ENCODE data around the gene PCDHGB2.
"Not testable (repeated sequence)": the region's sequence is repeated elsewhere in the genome, so short reads cannot be mapped to it uniquely, and the experiment has no call there.

PCDHGB2 gene

DNA sequence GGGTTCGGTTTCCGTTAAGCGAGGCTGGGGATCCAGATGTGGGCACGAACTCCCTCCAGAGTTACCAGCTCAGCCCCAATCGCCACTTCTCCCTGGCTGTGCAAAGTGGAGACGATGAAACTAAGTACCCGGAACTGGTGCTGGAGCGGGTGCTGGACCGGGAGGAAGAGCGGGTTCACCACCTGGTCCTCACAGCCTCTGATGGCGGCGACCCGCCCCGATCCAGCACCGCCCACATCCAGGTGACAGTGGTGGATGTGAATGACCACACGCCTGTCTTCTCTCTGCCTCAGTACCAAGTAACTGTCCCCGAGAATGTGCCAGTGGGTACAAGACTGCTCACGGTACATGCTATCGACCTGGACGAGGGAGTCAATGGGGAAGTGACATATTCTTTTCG, 23.6 kb downstream of the PCDHGB2 start:
- peaks cover 1% of the 10 kb centered on the region; the same call in 1 of the 2 replicates for H3K79me2 ChIP-seq (ENCODE audit: control insufficient read depth, low read length)
- H4K20me1 ChIP-seq (ENCODE audit: control insufficient read depth, insufficient read depth, low read depth, low read length), result no peaks in the 10 kb centered on the region
- no peaks in the 10 kb centered on the region for H3F3A ChIP-seq (ENCODE audit: control insufficient read depth, insufficient read depth)
- H3K27me3 ChIP-seq (ENCODE audit: control insufficient read depth, low read length), result no peaks in the 10 kb centered on the region
- no peak overlapping the region for H3K4me2 ChIP-seq (ENCODE audit: low read length)
- H3K4me3 ChIP-seq (ENCODE audit: low read length), result no peak overlapping the region
- no peaks in the 10 kb centered on the region for H3K4me1 ChIP-seq (ENCODE audit: control insufficient read depth, low read length)
- TF ChIP-seq CTCF (IDR thresholded peaks at IDR 0.05; ENCODE audit: low read depth, low read length, poor library complexity, severe bottlenecking) (no peak), EZH2phosphoT487 (IDR thresholded peaks at IDR 0.05; ENCODE audit: borderline replicate concordance, low read length) (no peak)
- peaks cover 28% of the 10 kb centered on the region; the same call in 1 of the 2 replicates for H3K9me3 ChIP-seq (ENCODE audit: control insufficient read depth, insufficient read depth, low read length)
- peaks cover 26% of the 10 kb centered on the region for H3K36me3 ChIP-seq (ENCODE audit: control insufficient read depth, low read length)
- no peaks in the 10 kb centered on the region for H3K9me2 ChIP-seq (replicated peaks; ENCODE audit: control insufficient read depth, low read length)
- H3K27ac ChIP-seq (ENCODE audit: low read depth, low read length), result no peak overlapping the region

DNA sequence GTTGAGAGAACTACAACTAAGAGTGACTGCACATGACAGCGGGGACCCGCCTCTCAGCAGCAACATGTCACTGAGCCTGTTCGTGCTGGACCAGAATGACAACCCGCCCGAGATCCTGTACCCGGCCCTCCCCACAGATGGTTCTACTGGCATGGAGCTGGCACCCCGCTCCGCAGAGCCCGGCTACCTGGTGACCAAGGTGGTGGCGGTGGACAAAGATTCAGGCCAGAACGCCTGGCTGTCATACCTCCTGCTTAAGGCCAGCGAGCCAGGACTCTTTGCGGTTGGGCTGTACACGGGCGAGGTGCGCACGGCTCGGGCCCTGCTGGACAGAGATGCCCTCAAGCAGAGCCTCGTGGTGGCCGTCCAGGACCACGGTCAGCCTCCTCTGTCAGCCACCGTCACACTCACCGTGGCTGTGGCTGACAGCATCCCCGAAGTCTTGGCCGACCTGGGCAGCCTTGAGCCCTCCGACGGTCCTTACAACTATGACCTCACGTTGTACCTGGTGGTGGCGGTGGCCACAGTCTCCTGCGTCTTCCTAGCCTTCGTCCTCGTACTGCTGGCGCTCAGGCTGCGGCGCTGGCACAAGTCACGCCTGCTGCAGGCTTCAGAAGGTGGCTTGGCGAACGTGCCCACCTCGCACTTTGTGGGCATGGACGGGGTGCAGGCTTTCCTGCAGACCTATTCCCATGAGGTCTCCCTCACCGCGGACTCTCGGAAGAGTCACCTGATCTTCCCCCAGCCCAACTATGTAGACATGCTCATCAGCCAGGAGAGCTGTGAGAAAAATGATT, 24.9 kb downstream of the PCDHGB2 start:
- Histone ChIP-seq H3K9me2 (replicated peaks; ENCODE audit: control insufficient read depth, low read length) (no peaks in the 10 kb centered on the region), H3K27ac (ENCODE audit: low read depth, low read length) (no peak overlapping the region), H4K20me1 (ENCODE audit: control insufficient read depth, insufficient read depth, low read depth, low read length) (no peaks in the 10 kb centered on the region), H3K4me2 (ENCODE audit: low read length) (no peak overlapping the region), H3K9me3 (ENCODE audit: control insufficient read depth, insufficient read depth, low read length) (peaks cover 39% of the 10 kb centered on the region), H3K79me2 (ENCODE audit: control insufficient read depth, low read length) (peaks cover 7% of the 10 kb centered on the region), H3K4me3 (ENCODE audit: low read length) (no peak overlapping the region), H3K36me3 (ENCODE audit: control insufficient read depth, low read length) (peaks cover 32% of the 10 kb centered on the region), H3F3A (ENCODE audit: control insufficient read depth, insufficient read depth) (no peaks in the 10 kb centered on the region), H3K4me1 (ENCODE audit: control insufficient read depth, low read length) (no peaks in the 10 kb centered on the region), H3K27me3 (ENCODE audit: control insufficient read depth, low read length) (no peaks in the 10 kb centered on the region)
- no peak for TF ChIP-seq EZH2phosphoT487 (IDR thresholded peaks at IDR 0.05; ENCODE audit: borderline replicate concordance, low read length)

GRCh38 chr5:141387557-141388311, 27.9 kb downstream of the PCDHGB2 start, which contains the start of gene PCDHGB4:
TSS of gene PCDHGB4 (plus strand) at chr5:141387698. CDS start at chr5:141387885, 187 bp downstream.
- H3K4me1 ChIP-seq (ENCODE audit: control insufficient read depth, low read length); H3K27me3 ChIP-seq (ENCODE audit: control insufficient read depth, low read length); H3K4me2 ChIP-seq (ENCODE audit: low read length); H3F3A ChIP-seq (ENCODE audit: control insufficient read depth, insufficient read depth); H3K27ac ChIP-seq (ENCODE audit: low read depth, low read length); H3K9me2 ChIP-seq (replicated peaks; ENCODE audit: control insufficient read depth, low read length); H3K79me2 ChIP-seq (ENCODE audit: control insufficient read depth, low read length); H4K20me1 ChIP-seq (ENCODE audit: control insufficient read depth, insufficient read depth, low read depth, low read length): not testable (repeated sequence)
- peaks cover 42% of the 10 kb centered on the region for H3K36me3 ChIP-seq (ENCODE audit: control insufficient read depth, low read length)
- TF ChIP-seq CTCF (IDR thresholded peaks at IDR 0.05; ENCODE audit: low read depth, low read length, poor library complexity, severe bottlenecking), result peak; percentile 41
- H3K4me3 ChIP-seq (ENCODE audit: low read length), result peak within 1 kb of the TSS; percentile 55
- H3K9me3 ChIP-seq (ENCODE audit: control insufficient read depth, insufficient read depth, low read length), result peaks cover 34% of the 10 kb centered on the region

DNA sequence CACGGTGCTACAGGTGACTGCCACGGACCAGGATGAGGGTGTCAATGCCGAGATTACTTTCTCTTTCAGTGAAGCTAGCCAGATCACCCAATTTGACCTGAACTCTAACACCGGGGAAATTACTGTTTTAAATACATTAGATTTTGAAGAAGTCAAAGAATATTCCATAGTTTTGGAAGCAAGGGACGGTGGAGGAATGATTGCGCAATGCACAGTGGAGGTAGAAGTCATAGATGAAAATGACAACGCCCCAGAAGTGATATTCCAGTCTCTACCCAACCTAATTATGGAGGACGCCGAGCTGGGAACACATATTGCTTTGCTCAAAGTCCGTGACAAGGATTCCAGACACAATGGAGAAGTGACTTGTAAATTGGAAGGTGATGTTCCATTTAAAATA, 28.9 kb downstream of the PCDHGB2 start:
- Histone ChIP-seq H3K9me3 (ENCODE audit: control insufficient read depth, insufficient read depth, low read length) (peaks cover 32% of the 10 kb centered on the region), H3K27ac (ENCODE audit: low read depth, low read length) (no peak overlapping the region), H3K4me3 (ENCODE audit: low read length) (0 out of 2 replicates have a peak overlapping the region, but pooled peaks have one; percentile 2), H3F3A (ENCODE audit: control insufficient read depth, insufficient read depth) (peaks cover 2% of the 10 kb centered on the region; the same call in 1 of the 2 replicates), H3K4me1 (ENCODE audit: control insufficient read depth, low read length) (no peaks in the 10 kb centered on the region), H3K9me2 (replicated peaks; ENCODE audit: control insufficient read depth, low read length) (no peaks in the 10 kb centered on the region), H3K4me2 (ENCODE audit: low read length) (no peak overlapping the region), H3K36me3 (ENCODE audit: control insufficient read depth, low read length) (peaks cover 42% of the 10 kb centered on the region), H3K27me3 (ENCODE audit: control insufficient read depth, low read length) (no peaks in the 10 kb centered on the region), H3K79me2 (ENCODE audit: control insufficient read depth, low read length) (peaks cover 7% of the 10 kb centered on the region), H4K20me1 (ENCODE audit: control insufficient read depth, insufficient read depth, low read depth, low read length) (no peaks in the 10 kb centered on the region)
- no peak for TF ChIP-seq EZH2phosphoT487 (IDR thresholded peaks at IDR 0.05; ENCODE audit: borderline replicate concordance, low read length)
- no peak for TF ChIP-seq CTCF (IDR thresholded peaks at IDR 0.05; ENCODE audit: low read depth, low read length, poor library complexity, severe bottlenecking)

Data from DOHH2 (cell line).